Gastrocnemius medialis (tissue), 4 donors: Measurements from ENCODE around the gene SCN9A. TPM values are rescaled to one million over a fixed set of nuclear protein-coding genes. Genes with fewer than 3 reads are reported as not detected.

ENCODE experiments used
- ATAC-seq, 2 donors: fragments of 150-250 bp; one replicate each; pipeline ENCODE4 v1.9.1; 2016
- DNase-seq, 2 donors: peaks; one replicate each; pipeline ENCODE4 v3.0.0-alpha.2; 2019
- H3K27ac ChIP-seq, 4 donors: fragments of 200-600 bp; sonication (generic); 1 replicate in 1 of 4; 2 replicates in 3 of 4; pipeline ENCODE4 v1.5.1; 2016 to 2018; ENCODE audit warnings: mild to moderate bottlenecking in 2 of 4, moderate library complexity in 1 of 4
- H3K27me3 ChIP-seq, 3 donors: fragments of 200-600 bp; sonication (generic) in 2 of 3; 1 replicate in 1 of 3; 2 replicates in 2 of 3; pipeline versions ENCODE4 v1.5.1 to v1.6.0; 2016 to 2019; ENCODE audit warnings: mild to moderate bottlenecking in 1 of 3, moderate library complexity in 1 of 3
- H3K36me3 ChIP-seq, 2 donors: fragments of 200-600 bp; sonication (generic) in 1 of 2; one replicate each; pipeline ENCODE4 v1.5.1; 2017 to 2018
- H3K4me1 ChIP-seq, 2 donors: fragments of 200-600 bp; sonication (generic) in 1 of 2; one replicate each; pipeline ENCODE4 v1.5.1; 2016 to 2017; ENCODE audit warnings: mild to moderate bottlenecking in 2 of 2
- H3K4me3 ChIP-seq, 4 donors: fragments of 200-600 bp; sonication (generic) in 3 of 4; 1 replicate in 1 of 4; 2 replicates in 3 of 4; pipeline ENCODE4 v1.5.1; 2016 to 2019; ENCODE audit warnings: mild to moderate bottlenecking in 2 of 4
- H3K9me3 ChIP-seq, 3 donors: fragments of 200-600 bp; sonication (generic) in 2 of 3; 1 replicate in 1 of 3; 2 replicates in 2 of 3; pipeline ENCODE4 v1.5.1; 2016 to 2019
- CTCF ChIP-seq, 5 experiments: fragments of 450-650 bp in 3 of 5; fragments of 200-600 bp in 2 of 5; sonication (generic) in 2 of 5; IDR thresholded peaks in 4 of 5; conservative IDR thresholded peaks in 1 of 5; 1 replicate in 4 of 5; 2 replicates in 1 of 5; pipeline ENCODE4 v1.5.1; 2016 to 2019; ENCODE audit warnings: antibody characterized with exemption in 5 of 5, mild to moderate bottlenecking in 3 of 5, moderate library complexity in 3 of 5
- POLR2A ChIP-seq, 2 donors: fragments of 450-650 bp; IDR thresholded peaks; one replicate each; pipeline ENCODE4 v1.6.1; 2017; ENCODE audit warnings: antibody characterized with exemption in 2 of 2, mild to moderate bottlenecking in 2 of 2, moderate library complexity in 2 of 2
- in situ Hi-C, 4 donors: fragments of 200-750 bp; cut with MboI; loops; one replicate each; pipeline versions ENCODE4 v1.15.0 to v1.8.0; 2017; ENCODE audit warnings: low sequenced_read_pairs in 4 of 4
- intact Hi-C: fragments of 100-400 bp; cut with DNase I; formaldehyde crosslinking; loops from one replicate; pipeline ENCODE4 v1.15.1; 2023; ENCODE audit warnings: low total_unique reads
- total RNA-seq, 4 donors: library from RNA; depleted of rRNA; stranded (reverse); fragments of >200 nt; gene quantifications; one replicate each; pipeline versions ENCODE4 v1.1.0 to v1.2.3, GENCODE V29; 2016

The SCN9A gene
- total RNA-seq, 4 donors from 2014 or later: 0.10 to 1.1 (median 0.49) TPM

GRCh38 chr2:166334805-166335204, 40.9 kb downstream of the SCN9A start:
- intact Hi-C loops: no loop called here
- Histone ChIP-seq H3K4me3 (no peak overlapping the region), H3K27ac (no peak overlapping the region), H3K36me3 (no peaks in the 10 kb centered on the region), H3K27me3 (no peaks in the 10 kb centered on the region), H3K9me3 (no peaks in the 10 kb centered on the region), H3K4me1 (no peaks in the 10 kb centered on the region)
- DNase-seq: no peak
- in situ Hi-C loops: no loop called here
- no peak for TF ChIP-seq POLR2A (IDR thresholded peaks at IDR 0.05)
- TF ChIP-seq CTCF (IDR thresholded peaks at IDR 0.05 in 4 of 5, conservative IDR thresholded peaks at IDR 0.05 in 1 of 5): no peak
- ATAC-seq: no peak

- Histone ChIP-seq H3K27me3 (no peaks in the 10 kb centered on the region), H3K27ac (no peak overlapping the region), H3K9me3 (no peaks in the 10 kb centered on the region), H3K4me3 (no peak overlapping the region), H3K4me1 (no peaks in the 10 kb centered on the region), H3K36me3 (no peaks in the 10 kb centered on the region)
- TF ChIP-seq POLR2A (IDR thresholded peaks at IDR 0.05): no peak
- no peak for TF ChIP-seq CTCF (IDR thresholded peaks at IDR 0.05 in 4 of 5, conservative IDR thresholded peaks at IDR 0.05 in 1 of 5)
- in situ Hi-C loops: no loop called here
- no peak for ATAC-seq
- no peak for DNase-seq
- intact Hi-C loops: no loop called here
These were observed 41.9 kb downstream of the SCN9A start for GRCh38 chr2:166333801-166334200.

GRCh38 chr2:166332106-166332505, 43.6 kb downstream of the SCN9A start:
- DNase-seq (no peak), ATAC-seq (no peak)
- H3K4me3 ChIP-seq: no peak overlapping the region
- in situ Hi-C loops (no loop called here), intact Hi-C loops (no loop called here)
- H3K9me3 ChIP-seq: no peaks in the 10 kb centered on the region
- TF ChIP-seq CTCF (IDR thresholded peaks at IDR 0.05 in 4 of 5, conservative IDR thresholded peaks at IDR 0.05 in 1 of 5) (no peak), POLR2A (IDR thresholded peaks at IDR 0.05) (no peak)
- no peaks in the 10 kb centered on the region for H3K27me3 ChIP-seq
- no peaks in the 10 kb centered on the region for H3K4me1 ChIP-seq
- no peak overlapping the region for H3K27ac ChIP-seq
- H3K36me3 ChIP-seq: no peaks in the 10 kb centered on the region

- TF ChIP-seq POLR2A (IDR thresholded peaks at IDR 0.05) (no peak), CTCF (IDR thresholded peaks at IDR 0.05 in 4 of 5, conservative IDR thresholded peaks at IDR 0.05 in 1 of 5) (no peak)
- Histone ChIP-seq H3K27me3 (no peaks in the 10 kb centered on the region), H3K4me3 (no peak overlapping the region), H3K9me3 (no peaks in the 10 kb centered on the region), H3K36me3 (no peaks in the 10 kb centered on the region), H3K27ac (no peak overlapping the region), H3K4me1 (no peaks in the 10 kb centered on the region)
- no peak for ATAC-seq
- in situ Hi-C loops (no loop called here), intact Hi-C loops (no loop called here)
- no peak for DNase-seq
These were observed 44.3 kb downstream of the SCN9A start for GRCh38 chr2:166331468-166331867.

- H3K36me3 ChIP-seq: no peaks in the 10 kb centered on the region
- no peak overlapping the region for H3K4me3 ChIP-seq
- DNase-seq: no peak
- intact Hi-C loops: no loop called here
- ATAC-seq: no peak
- TF ChIP-seq CTCF (IDR thresholded peaks at IDR 0.05 in 4 of 5, conservative IDR thresholded peaks at IDR 0.05 in 1 of 5): no peak
- TF ChIP-seq POLR2A (IDR thresholded peaks at IDR 0.05): no peak
- no peaks in the 10 kb centered on the region for H3K9me3 ChIP-seq
- no peaks in the 10 kb centered on the region for H3K27me3 ChIP-seq
- in situ Hi-C loops: no loop called here
- H3K27ac ChIP-seq: no peak overlapping the region
- H3K4me1 ChIP-seq: no peaks in the 10 kb centered on the region
These were observed 46.3 kb downstream of the SCN9A start for GRCh38 chr2:166329465-166329864.
